Measurements from ENCODE around the gene OGFOD3.

DNA sequence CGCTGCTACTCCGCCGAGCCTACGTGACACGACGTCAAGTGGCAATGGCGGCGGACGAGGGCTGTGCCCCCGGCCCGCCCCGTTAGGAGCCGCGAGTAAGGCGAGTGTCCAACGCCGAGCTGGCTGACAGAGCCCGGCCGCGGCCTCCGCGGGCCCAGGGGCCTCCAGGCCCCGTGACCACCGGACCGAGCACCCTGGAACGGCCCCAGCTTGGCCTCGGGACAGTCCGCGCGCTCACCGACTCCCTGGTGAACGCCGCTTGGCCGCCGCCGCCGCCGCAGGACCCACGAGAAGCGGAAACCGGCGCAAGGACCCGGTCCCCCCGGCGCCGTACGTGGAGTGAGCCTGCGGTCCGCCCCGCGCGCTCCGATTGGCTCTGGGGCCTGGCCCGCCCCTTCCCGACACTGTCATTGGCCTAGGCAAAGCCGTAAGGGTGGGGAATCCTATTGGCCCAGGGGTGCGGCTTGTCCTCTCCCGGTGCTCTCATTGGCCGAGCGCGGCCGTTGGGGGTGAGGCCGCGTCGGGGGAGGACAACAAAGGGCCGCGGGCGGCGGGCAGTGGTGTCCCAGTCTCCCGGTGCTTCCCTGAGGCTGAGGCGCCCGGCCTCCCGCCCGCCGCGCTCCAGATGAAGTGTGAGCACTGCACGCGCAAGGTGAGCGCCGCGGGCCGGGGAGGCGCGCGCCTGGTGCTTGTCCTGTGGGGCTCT, 39.9 kb upstream of the OGFOD3 start, which contains the start of gene NARF:
- TF ChIP-seq, protein P1, sequence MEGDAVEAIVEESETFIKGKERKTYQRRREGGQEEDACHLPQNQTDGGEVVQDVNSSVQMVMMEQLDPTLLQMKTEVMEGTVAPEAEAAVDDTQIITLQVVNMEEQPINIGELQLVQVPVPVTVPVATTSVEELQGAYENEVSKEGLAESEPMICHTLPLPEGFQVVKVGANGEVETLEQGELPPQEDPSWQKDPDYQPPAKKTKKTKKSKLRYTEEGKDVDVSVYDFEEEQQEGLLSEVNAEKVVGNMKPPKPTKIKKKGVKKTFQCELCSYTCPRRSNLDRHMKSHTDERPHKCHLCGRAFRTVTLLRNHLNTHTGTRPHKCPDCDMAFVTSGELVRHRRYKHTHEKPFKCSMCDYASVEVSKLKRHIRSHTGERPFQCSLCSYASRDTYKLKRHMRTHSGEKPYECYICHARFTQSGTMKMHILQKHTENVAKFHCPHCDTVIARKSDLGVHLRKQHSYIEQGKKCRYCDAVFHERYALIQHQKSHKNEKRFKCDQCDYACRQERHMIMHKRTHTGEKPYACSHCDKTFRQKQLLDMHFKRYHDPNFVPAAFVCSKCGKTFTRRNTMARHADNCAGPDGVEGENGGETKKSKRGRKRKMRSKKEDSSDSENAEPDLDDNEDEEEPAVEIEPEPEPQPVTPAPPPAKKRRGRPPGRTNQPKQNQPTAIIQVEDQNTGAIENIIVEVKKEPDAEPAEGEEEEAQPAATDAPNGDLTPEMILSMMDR (IDR thresholded peaks at IDR 0.05): no peak
- peak; percentile 99 for TF ChIP-seq POLR2A (IDR thresholded peaks at IDR 0.05)

Data from transverse colon (tissue), 3 donors.